Activated T-helper 2 cell treated with anti-CD3 and anti-CD28 coated beads, Interferon-gamma antibody, Interleukin-2, Interleukin-4, amounts not matched to agents 10 μg/mL and 5 μg/mL and 100 μg/mL, durations not matched to agents 14 hours and 24 hours and 36 hours (primary cell): ENCODE measurements around the gene CLEC16A. TPM values are rescaled to one million over a fixed set of nuclear protein-coding genes. Genes with fewer than 3 reads are reported as not detected.

Source experiments
- DNase-seq: peaks from one replicate; pipeline ENCODE4 v3.0.0; 2021; ENCODE audit warnings: low spot score
- H3K27ac Mint-ChIP-seq: one replicate; pipeline ENCODE4 v1.8.0; 2021; ENCODE audit warnings: mixed read lengths
- H3K27me3 Mint-ChIP-seq: one replicate; pipeline ENCODE4 v1.8.0; 2021; ENCODE audit warnings: low read depth, mixed read lengths
- H3K36me3 Mint-ChIP-seq: one replicate; pipeline ENCODE4 v1.8.0; 2021; ENCODE audit warnings: low read depth, mixed read lengths
- H3K4me1 Mint-ChIP-seq: one replicate; pipeline ENCODE4 v1.8.0; 2021; ENCODE audit warnings: low read depth, mixed read lengths
- H3K4me3 Mint-ChIP-seq: one replicate; pipeline ENCODE4 v1.8.0; 2021; ENCODE audit warnings: low read depth, mild to moderate bottlenecking, moderate library complexity, mixed read lengths
- H3K9me3 Mint-ChIP-seq: one replicate; pipeline ENCODE4 v1.8.0; 2021; ENCODE audit warnings: mixed read lengths
- intact Hi-C: fragments of 100-400 bp; cut with micrococcal nuclease; formaldehyde crosslinking; loops from one replicate; pipeline ENCODE4 v1.15.1; 2023
- total RNA-seq: library from RNA; stranded (reverse); gene quantifications from 2 replicates; pipeline ENCODE4 v1.2.3, GENCODE V29; 2022

Gene CLEC16A
- total RNA-seq, 1 donor from 2014 or later = 48.7 TPM

- Mint-ChIP-seq H3K27ac (peak overlapping the region; percentile 82), H3K4me1 (peaks cover 79% of the 10 kb centered on the region), H3K4me3 (no peak overlapping the region), H3K9me3 (no peaks in the 10 kb centered on the region), H3K36me3 (peaks cover 80% of the 10 kb centered on the region), H3K27me3 (no peaks in the 10 kb centered on the region)
- no peak for DNase-seq
- intact Hi-C loops = loop anchor here (2.0 kb wide), 1 partner anchor 89 kb away; no protein-coding TSS in a partner anchor
Observed at GRCh38 chr16:11053916-11054460, 109.6 kb downstream of the CLEC16A start.

- Mint-ChIP-seq H3K27me3 (no peaks in the 10 kb centered on the region), H3K27ac (peak overlapping the region; percentile 79), H3K9me3 (no peaks in the 10 kb centered on the region), H3K36me3 (peaks cover 79% of the 10 kb centered on the region), H3K4me3 (no peak overlapping the region), H3K4me1 (peaks cover 72% of the 10 kb centered on the region)
- intact Hi-C loops = loop anchor here (1.0 kb wide), 1 partner anchor 196 kb away; no protein-coding TSS in a partner anchor
- no peak for DNase-seq
Observed at GRCh38 chr16:11056090-11056992, 112.0 kb downstream of the CLEC16A start.

GRCh38 chr16:11056993-11057649 lies 112.8 kb downstream of the CLEC16A start:
- Mint-ChIP-seq H3K27me3 (no peaks in the 10 kb centered on the region), H3K9me3 (no peaks in the 10 kb centered on the region), H3K36me3 (peaks cover 80% of the 10 kb centered on the region), H3K4me3 (no peak overlapping the region), H3K27ac (peak overlapping the region; percentile 79), H3K4me1 (peaks cover 70% of the 10 kb centered on the region)
- intact Hi-C loops = loop anchor here (1.0 kb wide), 1 partner anchor 195 kb away; no protein-coding TSS in a partner anchor
- no peak for DNase-seq

GRCh38 chr16:11057711-11058345 lies 113.5 kb downstream of the CLEC16A start:
- H3K27ac Mint-ChIP-seq = no peak overlapping the region
- no peaks in the 10 kb centered on the region for H3K27me3 Mint-ChIP-seq
- H3K9me3 Mint-ChIP-seq = no peaks in the 10 kb centered on the region
- peaks cover 74% of the 10 kb centered on the region for H3K36me3 Mint-ChIP-seq
- no peak overlapping the region for H3K4me3 Mint-ChIP-seq
- no peak for DNase-seq
- intact Hi-C loops = no loop called here
- peaks cover 64% of the 10 kb centered on the region for H3K4me1 Mint-ChIP-seq

- H3K27ac Mint-ChIP-seq = peak overlapping the region; percentile 16
- no peaks in the 10 kb centered on the region for H3K27me3 Mint-ChIP-seq
- intact Hi-C loops = no loop called here
- DNase-seq = no peak
- H3K4me1 Mint-ChIP-seq = peaks cover 65% of the 10 kb centered on the region
- H3K36me3 Mint-ChIP-seq = peaks cover 76% of the 10 kb centered on the region
- no peaks in the 10 kb centered on the region for H3K9me3 Mint-ChIP-seq
- H3K4me3 Mint-ChIP-seq = no peak overlapping the region
Observed at GRCh38 chr16:11058832-11059231, 114.5 kb downstream of the CLEC16A start.

- Mint-ChIP-seq H3K36me3 (peaks cover 76% of the 10 kb centered on the region), H3K4me3 (no peak overlapping the region), H3K27me3 (no peaks in the 10 kb centered on the region), H3K9me3 (no peaks in the 10 kb centered on the region), H3K27ac (peak overlapping the region; percentile 16), H3K4me1 (peaks cover 64% of the 10 kb centered on the region)
- intact Hi-C loops = no loop called here
- no peak for DNase-seq
Observed at GRCh38 chr16:11059588-11059987, 115.2 kb downstream of the CLEC16A start.

- Mint-ChIP-seq H3K27ac (peak overlapping the region; percentile 74), H3K4me1 (peaks cover 62% of the 10 kb centered on the region), H3K36me3 (peaks cover 75% of the 10 kb centered on the region), H3K27me3 (no peaks in the 10 kb centered on the region), H3K9me3 (no peaks in the 10 kb centered on the region), H3K4me3 (peak overlapping the region; percentile 53)
- DNase-seq = no peak
- intact Hi-C loops = no loop called here
Observed at GRCh38 chr16:11060364-11060763, 116.0 kb downstream of the CLEC16A start.

GRCh38 chr16:11060842-11061241 lies 116.5 kb downstream of the CLEC16A start:
- Mint-ChIP-seq H3K27me3 (no peaks in the 10 kb centered on the region), H3K36me3 (peaks cover 77% of the 10 kb centered on the region), H3K27ac (peak overlapping the region; percentile 74), H3K9me3 (no peaks in the 10 kb centered on the region), H3K4me1 (peaks cover 63% of the 10 kb centered on the region), H3K4me3 (peak overlapping the region; percentile 53)
- intact Hi-C loops = no loop called here
- DNase-seq = no peak

- Mint-ChIP-seq H3K36me3 (peaks cover 79% of the 10 kb centered on the region), H3K9me3 (no peaks in the 10 kb centered on the region)
Observed at GRCh38 chr16:11061629-11062270, 117.4 kb downstream of the CLEC16A start.

GRCh38 chr16:11063448-11064201 lies 119.3 kb downstream of the CLEC16A start:
- intact Hi-C loops = no loop called here
- Mint-ChIP-seq H3K27me3 (no peaks in the 10 kb centered on the region), H3K36me3 (peaks cover 77% of the 10 kb centered on the region), H3K27ac (peak overlapping the region; percentile 38), H3K4me1 (peaks cover 65% of the 10 kb centered on the region), H3K9me3 (no peaks in the 10 kb centered on the region), H3K4me3 (no peak overlapping the region)
- DNase-seq = no peak

More at GRCh38 chr16:11061629-11062270, 117.4 kb downstream of the CLEC16A start:
- Mint-ChIP-seq H3K27me3 (no peaks in the 10 kb centered on the region), H3K4me3 (peak overlapping the region; percentile 58), H3K4me1 (peaks cover 64% of the 10 kb centered on the region), H3K27ac (peak overlapping the region; percentile 50)
- no peak for DNase-seq
- intact Hi-C loops = no loop called here

GRCh38 chr16:11064202-11064540 lies 119.8 kb downstream of the CLEC16A start:
- H3K4me1 Mint-ChIP-seq = peaks cover 60% of the 10 kb centered on the region
- H3K36me3 Mint-ChIP-seq = peaks cover 71% of the 10 kb centered on the region
- DNase-seq = no peak
- intact Hi-C loops = no loop called here
- no peak overlapping the region for H3K4me3 Mint-ChIP-seq
- H3K9me3 Mint-ChIP-seq = no peaks in the 10 kb centered on the region
- no peaks in the 10 kb centered on the region for H3K27me3 Mint-ChIP-seq
- H3K27ac Mint-ChIP-seq = peak overlapping the region; percentile 38
